ENCODE results near the gene DCAF6. TPM values are rescaled to one million over a fixed set of nuclear protein-coding genes. Genes with fewer than 3 reads are reported as not detected.

The DCAF6 gene
- total RNA-seq, 1 donor from 2014 or later = 80.5 TPM

- no peak overlapping the region for H3K4me3 ChIP-seq
- H3K27me3 ChIP-seq = no peaks in the 10 kb centered on the region
- TF ChIP-seq POLR2A (IDR thresholded peaks at IDR 0.05) (no peak), POLR2AphosphoS5 (IDR thresholded peaks at IDR 0.05; ENCODE audit: insufficient read depth in 1 of 2, low read depth in 1 of 2) (no peak), CTCF (IDR thresholded peaks at IDR 0.05) (no peak)
- no peak overlapping the region for H3K27ac ChIP-seq
- DNase-seq (ENCODE audit: extremely low spot score in 2 of 2) = no peak
- intact Hi-C loops (cut with DNase I) = no loop called here
- no peaks in the 10 kb centered on the region for H3K9me3 ChIP-seq
- H3K36me3 ChIP-seq = no peaks in the 10 kb centered on the region
- peaks cover 37% of the 10 kb centered on the region for H3K4me1 ChIP-seq
Observed at GRCh38 chr1:168119750-168120149, 183.3 kb downstream of the DCAF6 start.

GRCh38 chr1:168121401-168122011 is 185.0 kb downstream of the DCAF6 start:
- peaks cover 37% of the 10 kb centered on the region for H3K4me1 ChIP-seq
- H3K27ac ChIP-seq = peak overlapping the region; percentile 79
- no peaks in the 10 kb centered on the region for H3K36me3 ChIP-seq
- H3K27me3 ChIP-seq = no peaks in the 10 kb centered on the region
- TF ChIP-seq CTCF (IDR thresholded peaks at IDR 0.05) = no peak
- TF ChIP-seq POLR2AphosphoS5 (IDR thresholded peaks at IDR 0.05; ENCODE audit: insufficient read depth in 1 of 2, low read depth in 1 of 2) = peak; percentile 51 to 72
- TF ChIP-seq POLR2A (IDR thresholded peaks at IDR 0.05) = no peak
- H3K4me3 ChIP-seq = no peak overlapping the region
- intact Hi-C loops (cut with DNase I) = no loop called here
- DNase-seq (ENCODE audit: extremely low spot score in 2 of 2) = peak in 1 of 2 donors; percentile 94
- H3K9me3 ChIP-seq = no peaks in the 10 kb centered on the region

- Histone ChIP-seq H3K36me3 (no peaks in the 10 kb centered on the region), H3K4me3 (no peak overlapping the region), H3K27me3 (no peaks in the 10 kb centered on the region), H3K9me3 (no peaks in the 10 kb centered on the region), H3K4me1 (peaks cover 37% of the 10 kb centered on the region), H3K27ac (no peak overlapping the region)
- intact Hi-C loops (cut with DNase I) = no loop called here
- no peak for TF ChIP-seq POLR2A (IDR thresholded peaks at IDR 0.05)
- TF ChIP-seq CTCF (IDR thresholded peaks at IDR 0.05) = no peak
- TF ChIP-seq POLR2AphosphoS5 (IDR thresholded peaks at IDR 0.05; ENCODE audit: insufficient read depth in 1 of 2, low read depth in 1 of 2) = no peak
- no peak for DNase-seq (ENCODE audit: extremely low spot score in 2 of 2)
Observed at GRCh38 chr1:168125051-168125450, 188.6 kb downstream of the DCAF6 start.

MicroRNAs within 50 kb of the gene (microRNA counts, 767-probe panel; counts per million panel counts)
- 238 to 261 counts per million in 2 donors for microRNA hsa-miR-1255b-5p

Small RNA genes lying within 50 kb of the gene (microRNA-seq; reads per million reads assigned to microRNA genes)
- not detected for gene MIR1255B2 (ENCODE audit: borderline number of aligned reads, borderline replicate concordance)

Small RNA genes lying within 50 kb of the gene (small RNA-seq; reads per million reads assigned to genes)
- not detected for gene MIR1255B2

Other genes with a start within 250 kb of the DCAF6 start
- 69.7 TPM for gene MPZL1, start 214.7 kb upstream of the DCAF6 start, total RNA-seq
- gene ADCY10, start 22.5 kb upstream of the DCAF6 start, total RNA-seq = not detected
- 17.7 TPM for gene MPC2, start 389 bp downstream of the DCAF6 start, total RNA-seq
- gene GPR161, start 200.2 kb downstream of the DCAF6 start, total RNA-seq = 15.7 TPM
- gene TIPRL, start 242.3 kb downstream of the DCAF6 start, total RNA-seq = 20.4 TPM

Data from vagina (tissue), 2 donors.